ENCODE results near the gene RPS6KA5.

- TF ChIP-seq CTCF (IDR thresholded peaks at IDR 0.05; ENCODE audit: low read length) (no peak), EZH2 (optimal IDR thresholded peaks at IDR 0.05; ENCODE audit: low read depth, low read length) (no peak), EZH2phosphoT487 (IDR thresholded peaks at IDR 0.05; ENCODE audit: low read length) (no peak)
Observed at GRCh38 chr14:90993792-90994191, 66.6 kb downstream of the RPS6KA5 start.
